K562 (cell line): ENCODE data around the gene CLGN. TPM values are rescaled to one million over a fixed set of nuclear protein-coding genes. Genes with fewer than 3 reads are reported as not detected.
A peak's percentile ranks its signal among the peaks of the same experiment; 100 is the strongest.

Experiments used
- ATAC-seq: fragments of 200-7000 bp; cut with Tn5 transposase; 3 replicates; pipeline ENCODE4 v1.9.1; 2020; ENCODE audit warnings: moderate library complexity
- BruUV-seq: library from RNA; stranded (reverse); fragments of 400-500 nt; replicated peaks from 2 replicates; lab custom pipeline; 2021; lab: Mats Ljungman, UMichigan
- CTCF ChIA-PET: fragments of 300-600 bp; formaldehyde crosslinking; extraction: SDS; loops from one replicate; lab custom pipeline; 2021; ENCODE audit warnings: low intra/inter-chr PET ratio; lab: Yijun Ruan, JAX
- POLR2A ChIA-PET: fragments of 300-600, 350-650 bp; sonication (Branson Sonifier 250); formaldehyde crosslinking; extraction: SDS; loops from one replicate; lab custom pipeline; 2021; ENCODE audit warnings: antibody characterized with exemption, inconsistent platforms; lab: Yijun Ruan, JAX
- DNase-seq, 4 experiments: peaks; one replicate each; pipeline versions ENCODE4 v3.0.0 to v3.0.0-alpha.2; 2011 to 2018; ENCODE audit warnings: low spot score in 3 of 4, mixed read lengths in 3 of 4; ENCODE audit errors: extremely low read depth in 1 of 4
- FAIRE-seq: peaks from 2 replicates; lab custom pipeline; 2011; peaks lifted over from hg19 to GRCh38; lab: Jason Lieb, UNC
- H2AFZ ChIP-seq: 2 replicates; pipeline ENCODE4 v1.6.0; 2011; ENCODE audit warnings: low read depth, low read length, control low read depth, inconsistent platforms
- H3K27ac ChIP-seq: fragments of 200-600 bp; 3 replicates; pipeline ENCODE4 v1.8.0; 2011; ENCODE audit warnings: low read depth, mild to moderate bottlenecking, control low read depth, inconsistent platforms, low read length, moderate library complexity, mixed read lengths; ENCODE audit errors: extremely low read depth
- H3K27me3 ChIP-seq, 2 experiments: fragments of 300-600 bp in 1 of 2; 2 replicates in 1 of 2; 3 replicates in 1 of 2; pipeline versions ENCODE4 v1.6.0 to v1.8.0; 2011; ENCODE audit warnings: inconsistent platforms in 2 of 2, low read length in 2 of 2, mild to moderate bottlenecking in 1 of 2, mixed read lengths in 1 of 2, moderate library complexity in 1 of 2; ENCODE audit not compliant: control insufficient read depth in 2 of 2, insufficient read depth in 2 of 2
- H3K36me3 ChIP-seq: fragments of 300-600 bp; 3 replicates; pipeline ENCODE4 v1.8.0; 2011; ENCODE audit warnings: mild to moderate bottlenecking, low read length, inconsistent platforms; ENCODE audit not compliant: control insufficient read depth, insufficient read depth
- H3K4me1 ChIP-seq, 2 experiments: fragments of 200-600 bp in 1 of 2; replicated peaks in 1 of 2; 2 replicates in 1 of 2; 3 replicates in 1 of 2; pipeline versions ENCODE4 v1.5.1 to v1.8.0; 2011; ENCODE audit warnings: inconsistent platforms in 2 of 2, low read length in 2 of 2, mild to moderate bottlenecking in 1 of 2, mixed read lengths in 1 of 2, moderate library complexity in 1 of 2; ENCODE audit not compliant: control insufficient read depth in 2 of 2, insufficient read depth in 2 of 2
- H3K4me2 ChIP-seq: 2 replicates; pipeline ENCODE4 v1.6.1; 2011; ENCODE audit warnings: low read length, control low read depth, inconsistent platforms, mixed read lengths; ENCODE audit not compliant: insufficient read depth
- H3K4me3 ChIP-seq: fragments of 200-600 bp; sonication (generic), shearing (Covaris generic); 2 replicates; pipeline ENCODE4 v1.5.1; 2016; ENCODE audit warnings: control low read depth, inconsistent platforms
- H3K79me2 ChIP-seq: fragments of 200-600 bp; 3 replicates; pipeline ENCODE4 v1.8.0; 2011; ENCODE audit warnings: low read length, inconsistent platforms; ENCODE audit not compliant: control insufficient read depth, insufficient read depth
- H3K9ac ChIP-seq, 2 experiments: 2 replicates each; pipeline versions ENCODE4 v1.6.0 to v1.6.1; 2011; ENCODE audit warnings: low read depth in 2 of 2, low read length in 2 of 2, control low read depth in 1 of 2, inconsistent platforms in 1 of 2, mild to moderate bottlenecking in 1 of 2, mixed read lengths in 1 of 2; ENCODE audit not compliant: insufficient read depth in 1 of 2
- H3K9me1 ChIP-seq: one replicate; pipeline ENCODE4 v1.6.0; 2011; ENCODE audit warnings: inconsistent platforms, mild to moderate bottlenecking, low read length, moderate library complexity; ENCODE audit not compliant: control insufficient read depth, insufficient read depth
- H3K9me3 ChIP-seq: replicated peaks from 2 replicates; pipeline ENCODE4 v1.5.1; 2011; ENCODE audit warnings: low read depth, low read length, inconsistent platforms; ENCODE audit not compliant: control insufficient read depth, insufficient read depth
- H4K20me1 ChIP-seq: replicated peaks from 2 replicates; pipeline ENCODE4 v1.6.1; 2011; ENCODE audit warnings: low read length, inconsistent platforms, mixed read lengths; ENCODE audit not compliant: control insufficient read depth, insufficient read depth
- CBFA2T2 ChIP-seq: fragments of 450-650 bp; conservative IDR thresholded peaks from 2 replicates; pipeline ENCODE4 v1.6.1; 2017; ENCODE audit warnings: mild to moderate bottlenecking
- ERF ChIP-seq: fragments of 450-650 bp; formaldehyde crosslinking; IDR thresholded peaks from 2 replicates; pipeline ENCODE4 v1.4.0; 2020; ENCODE audit warnings: mild to moderate bottlenecking, mixed read lengths
- KAT8 ChIP-seq: fragments of 450-650 bp; IDR thresholded peaks from 2 replicates; pipeline ENCODE4 v1.6.1; 2016; ENCODE audit warnings: low read depth, mild to moderate bottlenecking
- KDM2B ChIP-seq: fragments of 250-450 bp; sonication (Bioruptor Pico); IDR thresholded peaks from 2 replicates; pipeline ENCODE4 v1.8.0; 2021; ENCODE audit warnings: mild to moderate bottlenecking, moderate library complexity
- NEUROD1 ChIP-seq: fragments of 150-350 bp; IDR thresholded peaks from 2 replicates; pipeline ENCODE4 v1.6.1; 2014; ENCODE audit warnings: borderline replicate concordance, low read length, low read depth; ENCODE audit not compliant: partially characterized antibody
- RAD51 ChIP-seq: fragments of 450-650 bp; IDR thresholded peaks from 2 replicates; pipeline ENCODE4 v1.7.1; 2016; ENCODE audit warnings: low read depth, mild to moderate bottlenecking, borderline replicate concordance
- SETDB1 ChIP-seq: IDR thresholded peaks from one replicate; pipeline ENCODE4 v1.6.1; 2012; ENCODE audit warnings: low read length, control low read depth, inconsistent platforms
- STAT5A ChIP-seq: IDR thresholded peaks from 2 replicates; pipeline ENCODE4 v1.6.1; 2012; ENCODE audit warnings: low read length, inconsistent platforms, borderline replicate concordance
- TCF3 ChIP-seq: sonication (generic); formaldehyde crosslinking; IDR thresholded peaks from 2 replicates; pipeline ENCODE4 v1.4.0; 2020; ENCODE audit warnings: mild to moderate bottlenecking, missing genetic modification reagents
- WGBS: fragments of 100-300 bp; shearing (Covaris generic); methylation state at CpG from one replicate; pipeline ENCODE4 v1.1.6; 2016; ENCODE audit warnings: low coverage, mixed read lengths; ENCODE audit not compliant: insufficient coverage; ENCODE audit errors: missing lambda C conversion rate; 5-methylcytosine and 5-hydroxymethylcytosine counted together
- in situ Hi-C: fragments of 300-500 bp; cut with MboI; formaldehyde crosslinking; loops from 4 replicates; pipeline ENCODE4 v1.15.0; 2018; ENCODE audit warnings: inconsistent platforms, mixed read lengths
- intact Hi-C: fragments of 100-400 bp; cut with micrococcal nuclease; formaldehyde crosslinking; loops from 2 replicates; pipeline ENCODE4 v1.14.2; 2022
- polyA plus RNA-seq, 8 experiments: library from polyadenylated mRNA; depleted of rRNA in 4 of 8; stranded (reverse) in 5 of 8; unstranded in 3 of 8; fragments of >200 nt; fragmentation: Nextera tagmentation in 2 of 8; fragmentation: Illumina TruSeq in 1 of 8; extraction: Ambion mirVana in 2 of 8; extraction: Trizol in 1 of 8; gene quantifications; 2 replicates each; pipeline versions ENCODE4 v1.2.1 to v1.2.3, GENCODE V29; 2011 to 2014; ENCODE audit warnings: inconsistent platforms in 1 of 8, missing spikeins in 1 of 8
- total RNA-seq, 7 experiments: library from RNA; depleted of rRNA in 6 of 7; stranded (reverse); fragments of >200 nt in 6 of 7; fragmentation: Illumina TruSeq in 2 of 7; extraction: Trizol in 2 of 7; gene quantifications; 2 replicates each; pipeline versions ENCODE4 v1.2.1 to v1.2.3, GENCODE V29; 2011 to 2021; ENCODE audit warnings: low replicate concordance in 1 of 7
- TF ChIP-seq, protein P1 (sequence below), 2 experiments: fragments of 450-650 bp; IDR thresholded peaks; 2 replicates each; pipeline ENCODE4 v1.6.1; 2016
- TF ChIP-seq, protein P2 (sequence below), 2 experiments: IDR thresholded peaks in 1 of 2; conservative IDR thresholded peaks in 1 of 2; 2 replicates each; pipeline ENCODE4 v1.6.1; 2016; ENCODE audit warnings: low read depth in 2 of 2, mild to moderate bottlenecking in 1 of 2, missing compliant biosample characterization in 1 of 2, missing genetic modification characterization in 1 of 2, moderate library complexity in 1 of 2
- TF ChIP-seq, protein P3 (sequence below): fragments of 450-650 bp; formaldehyde crosslinking; IDR thresholded peaks from 2 replicates; pipeline ENCODE4 v1.4.0; 2020; ENCODE audit warnings: mild to moderate bottlenecking, mixed read lengths
- TF ChIP-seq, protein P4 (sequence below): fragments of 250-450 bp; sonication (Bioruptor Pico); IDR thresholded peaks from 2 replicates; pipeline ENCODE4 v1.5.1; 2021; ENCODE audit warnings: mild to moderate bottlenecking

Gene CLGN
- total and polyA plus RNA-seq, 9 of the 15 experiments (the other 6 are each of a cell fraction or from before 2014, with no cell fraction given), result 0.22 to 3.6 (median 2.7) TPM

DNA sequence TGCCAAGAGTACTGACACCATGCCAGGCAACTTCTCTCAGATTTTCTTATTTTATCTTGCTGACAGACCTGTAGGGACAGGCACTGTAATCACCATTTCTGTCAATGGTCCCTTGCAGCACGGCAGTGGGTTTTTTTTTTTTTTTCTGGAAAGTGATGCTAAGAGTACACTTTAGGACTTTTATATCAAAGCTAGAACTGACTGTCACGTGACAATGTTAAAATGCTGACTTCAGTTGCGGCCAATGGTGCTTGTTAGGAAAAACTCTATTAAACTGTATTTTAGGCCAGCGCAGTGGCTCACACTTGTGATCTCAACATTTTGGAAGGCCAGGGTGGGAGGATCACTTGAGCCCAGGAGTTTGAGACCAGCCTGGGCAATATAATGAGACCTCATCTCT is 66.3 kb downstream of the CLGN start:
- no peak overlapping the region for H2AFZ ChIP-seq
- H3K27me3 ChIP-seq, result no peaks in the 10 kb centered on the region
- 20% methylated on average over 4 of the region's 4 CpGs for WGBS
- H3K9me1 ChIP-seq, result no peaks in the 10 kb centered on the region
- no peak overlapping the region for H3K4me2 ChIP-seq
- no TSS peak for BruUV-seq
- DNase-seq (no peak), FAIRE-seq (no peak), ATAC-seq (no peak)
- H4K20me1 ChIP-seq, result no peaks in the 10 kb centered on the region
- H3K4me3 ChIP-seq, result no peak overlapping the region
- no peaks in the 10 kb centered on the region for H3K9me3 ChIP-seq
- CTCF ChIA-PET, result interaction anchor here (0.6 to 3.4 kb wide), 4 partner anchors 67 to 490 kb away, joined by 4 to 51 read pairs (median 16); no protein-coding TSS in a partner anchor
- TF ChIP-seq, protein P1, sequence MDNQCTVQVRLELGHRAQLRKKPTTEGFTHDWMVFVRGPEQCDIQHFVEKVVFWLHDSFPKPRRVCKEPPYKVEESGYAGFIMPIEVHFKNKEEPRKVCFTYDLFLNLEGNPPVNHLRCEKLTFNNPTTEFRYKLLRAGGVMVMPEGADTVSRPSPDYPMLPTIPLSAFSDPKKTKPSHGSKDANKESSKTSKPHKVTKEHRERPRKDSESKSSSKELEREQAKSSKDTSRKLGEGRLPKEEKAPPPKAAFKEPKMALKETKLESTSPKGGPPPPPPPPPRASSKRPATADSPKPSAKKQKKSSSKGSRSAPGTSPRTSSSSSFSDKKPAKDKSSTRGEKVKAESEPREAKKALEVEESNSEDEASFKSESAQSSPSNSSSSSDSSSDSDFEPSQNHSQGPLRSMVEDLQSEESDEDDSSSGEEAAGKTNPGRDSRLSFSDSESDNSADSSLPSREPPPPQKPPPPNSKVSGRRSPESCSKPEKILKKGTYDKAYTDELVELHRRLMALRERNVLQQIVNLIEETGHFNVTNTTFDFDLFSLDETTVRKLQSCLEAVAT (IDR thresholded peaks at IDR 0.05), result no peak
- TF ChIP-seq, protein P2, sequence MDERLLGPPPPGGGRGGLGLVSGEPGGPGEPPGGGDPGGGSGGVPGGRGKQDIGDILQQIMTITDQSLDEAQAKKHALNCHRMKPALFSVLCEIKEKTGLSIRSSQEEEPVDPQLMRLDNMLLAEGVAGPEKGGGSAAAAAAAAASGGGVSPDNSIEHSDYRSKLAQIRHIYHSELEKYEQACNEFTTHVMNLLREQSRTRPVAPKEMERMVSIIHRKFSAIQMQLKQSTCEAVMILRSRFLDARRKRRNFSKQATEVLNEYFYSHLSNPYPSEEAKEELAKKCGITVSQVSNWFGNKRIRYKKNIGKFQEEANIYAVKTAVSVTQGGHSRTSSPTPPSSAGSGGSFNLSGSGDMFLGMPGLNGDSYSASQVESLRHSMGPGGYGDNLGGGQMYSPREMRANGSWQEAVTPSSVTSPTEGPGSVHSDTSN (CRISPR knock-in tag; IDR thresholded peaks at IDR 0.05; ENCODE audit: low read depth), result no peak
- TF ChIP-seq, protein P2 (tag; conservative IDR thresholded peaks at IDR 0.05; ENCODE audit: low read depth), result no peak
- TF ChIP-seq NEUROD1, result no peak
- no peak for TF ChIP-seq SETDB1
- TF ChIP-seq TCF3 (CRISPR knock-in tag), result no peak
- 0 out of 2 replicates have a peak, but pooled peaks have one; percentile 18 for TF ChIP-seq CBFA2T2
- no peak for TF ChIP-seq KAT8
- peak; percentile 61 for TF ChIP-seq RAD51
- TF ChIP-seq KDM2B (CRISPR knock-in tag), result no peak
- TF ChIP-seq STAT5A, result no peak
- TF ChIP-seq, protein P3, sequence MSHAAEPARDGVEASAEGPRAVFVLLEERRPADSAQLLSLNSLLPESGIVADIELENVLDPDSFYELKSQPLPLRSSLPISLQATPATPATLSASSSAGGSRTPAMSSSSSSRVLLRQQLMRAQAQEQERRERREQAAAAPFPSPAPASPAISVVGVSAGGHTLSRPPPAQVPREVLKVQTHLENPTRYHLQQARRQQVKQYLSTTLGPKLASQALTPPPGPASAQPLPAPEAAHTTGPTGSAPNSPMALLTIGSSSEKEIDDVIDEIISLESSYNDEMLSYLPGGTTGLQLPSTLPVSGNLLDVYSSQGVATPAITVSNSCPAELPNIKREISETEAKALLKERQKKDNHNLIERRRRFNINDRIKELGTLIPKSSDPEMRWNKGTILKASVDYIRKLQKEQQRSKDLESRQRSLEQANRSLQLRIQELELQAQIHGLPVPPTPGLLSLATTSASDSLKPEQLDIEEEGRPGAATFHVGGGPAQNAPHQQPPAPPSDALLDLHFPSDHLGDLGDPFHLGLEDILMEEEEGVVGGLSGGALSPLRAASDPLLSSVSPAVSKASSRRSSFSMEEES (CRISPR knock-in tag), result peak; percentile 66
- TF ChIP-seq ERF (CRISPR knock-in tag), result no peak
- TF ChIP-seq, protein P4, sequence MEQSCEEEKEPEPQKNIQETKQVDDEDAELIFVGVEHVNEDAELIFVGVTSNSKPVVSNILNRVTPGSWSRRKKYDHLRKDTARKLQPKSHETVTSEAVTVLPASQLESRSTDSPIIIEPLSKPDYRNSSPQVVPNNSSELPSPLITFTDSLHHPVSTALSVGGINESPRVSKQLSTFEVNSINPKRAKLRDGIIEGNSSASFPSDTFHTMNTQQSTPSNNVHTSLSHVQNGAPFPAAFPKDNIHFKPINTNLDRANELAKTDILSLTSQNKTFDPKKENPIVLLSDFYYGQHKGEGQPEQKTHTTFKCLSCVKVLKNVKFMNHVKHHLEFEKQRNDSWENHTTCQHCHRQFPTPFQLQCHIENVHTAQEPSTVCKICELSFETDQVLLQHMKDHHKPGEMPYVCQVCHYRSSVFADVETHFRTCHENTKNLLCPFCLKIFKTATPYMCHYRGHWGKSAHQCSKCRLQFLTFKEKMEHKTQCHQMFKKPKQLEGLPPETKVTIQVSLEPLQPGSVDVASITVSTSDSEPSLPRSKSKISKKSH (CRISPR knock-in tag), result no peak
- intact Hi-C loops, result loop anchor here (2.0 kb wide), 2 partner anchors 348 to 490 kb away; no protein-coding TSS in a partner anchor
- POLR2A ChIA-PET, result no interaction called here
- no peak overlapping the region for H3K27ac ChIP-seq
- no peak overlapping the region for H3K9ac ChIP-seq
- no peaks in the 10 kb centered on the region for H3K4me1 ChIP-seq
- H3K79me2 ChIP-seq, result no peaks in the 10 kb centered on the region
- in situ Hi-C loops, result loop anchor here (5.0 to 25.0 kb wide), 2 partner anchors 246 to 501 kb away; no protein-coding TSS in a partner anchor
- H3K36me3 ChIP-seq, result no peaks in the 10 kb centered on the region
